CD4-positive, alpha-beta T cell treated with Interleukin-21 for 1 hour (primary cell): Measurements from ENCODE around the gene ANKS1A.
A peak's percentile ranks its signal among the peaks of the same experiment; 100 is the strongest.
"Not testable (repeated sequence)": the region's sequence is repeated elsewhere in the genome, so short reads cannot be mapped to it uniquely, and the experiment has no call there.

Experiments used
- DNase-seq: peaks from one replicate; pipeline ENCODE4 v3.0.0-alpha.2; 2020

ANKS1A gene

GRCh38 chr6:35138191-35138590 lies 249.1 kb downstream of the ANKS1A start:
- not testable (repeated sequence) for DNase-seq

- no peak for DNase-seq
These were observed 250.4 kb downstream of the ANKS1A start for GRCh38 chr6:35139470-35139869.

- DNase-seq: peak; percentile 63
These were observed 251.0 kb downstream of the ANKS1A start for GRCh38 chr6:35139924-35140638.

- no peak for DNase-seq
These were observed 251.6 kb downstream of the ANKS1A start for GRCh38 chr6:35140639-35141006.
